Breast epithelium (tissue), 4 donors: Measurements from ENCODE around the gene TRIM63. TPM values are rescaled to one million over a fixed set of nuclear protein-coding genes. Genes with fewer than 3 reads are reported as not detected.

Source experiments
- DNase-seq, 2 donors: peaks; one replicate each; pipeline ENCODE4 v3.0.0-alpha.2; 2019; ENCODE audit warnings: low spot score in 2 of 2
- H3K27ac ChIP-seq, 2 donors: fragments of 200-600 bp; sonication (generic) in 1 of 2; one replicate each; pipeline ENCODE4 v1.5.1; 2016 to 2019; ENCODE audit warnings: mild to moderate bottlenecking in 1 of 2
- H3K27me3 ChIP-seq, 2 donors: fragments of 200-600 bp; sonication (generic) in 1 of 2; one replicate each; pipeline versions ENCODE4 v1.5.1 to v1.6.0; 2017 to 2019; ENCODE audit warnings: control low read depth in 1 of 2, mild to moderate bottlenecking in 1 of 2
- H3K36me3 ChIP-seq: fragments of 200-600 bp; one replicate; pipeline ENCODE4 v1.5.1; 2019
- H3K4me1 ChIP-seq, 2 donors: fragments of 200-600 bp; sonication (generic); one replicate each; pipeline ENCODE4 v1.5.1; 2016 to 2019; ENCODE audit warnings: control low read depth in 1 of 2
- H3K4me3 ChIP-seq, 3 donors: fragments of 200-600 bp; sonication (generic); 1 replicate in 2 of 3; 2 replicates in 1 of 3; pipeline ENCODE4 v1.5.1; 2016 to 2019; ENCODE audit warnings: mild to moderate bottlenecking in 3 of 3, moderate library complexity in 2 of 3
- H3K9me3 ChIP-seq, 2 donors: fragments of 200-600 bp; sonication (generic) in 1 of 2; one replicate each; pipeline ENCODE4 v1.5.1; 2016 to 2019; ENCODE audit warnings: control low read depth in 1 of 2
- POLR2A ChIP-seq: fragments of 450-650 bp; IDR thresholded peaks from one replicate; pipeline ENCODE4 v1.6.1; 2016; ENCODE audit warnings: antibody characterized with exemption, mild to moderate bottlenecking, moderate library complexity
- POLR2AphosphoS5 ChIP-seq, 3 donors: sonication (generic); formaldehyde crosslinking; IDR thresholded peaks; one replicate each; pipeline ENCODE4 v1.6.1; 2017; ENCODE audit warnings: antibody characterized with exemption in 3 of 3
- intact Hi-C: fragments of 100-400 bp; cut with DNase I; formaldehyde crosslinking; loops from one replicate; pipeline ENCODE4 v1.15.1; 2023; ENCODE audit warnings: low total_unique reads
- total RNA-seq, 3 donors: library from RNA; depleted of rRNA; stranded (reverse); fragments of >200 nt; gene quantifications; one replicate each; pipeline ENCODE4 v1.1.0, GENCODE V29; 2016
- TF ChIP-seq, protein P1 (sequence below), 3 donors: fragments of 450-650 bp; IDR thresholded peaks; one replicate each; pipeline ENCODE4 v1.5.1; 2016 to 2017; ENCODE audit warnings: antibody characterized with exemption in 3 of 3, mild to moderate bottlenecking in 3 of 3, moderate library complexity in 3 of 3

TRIM63 gene
- total RNA-seq, 3 donors from 2014 or later, result 2.2 to 4.0 TPM; not detected in 1

DNA sequence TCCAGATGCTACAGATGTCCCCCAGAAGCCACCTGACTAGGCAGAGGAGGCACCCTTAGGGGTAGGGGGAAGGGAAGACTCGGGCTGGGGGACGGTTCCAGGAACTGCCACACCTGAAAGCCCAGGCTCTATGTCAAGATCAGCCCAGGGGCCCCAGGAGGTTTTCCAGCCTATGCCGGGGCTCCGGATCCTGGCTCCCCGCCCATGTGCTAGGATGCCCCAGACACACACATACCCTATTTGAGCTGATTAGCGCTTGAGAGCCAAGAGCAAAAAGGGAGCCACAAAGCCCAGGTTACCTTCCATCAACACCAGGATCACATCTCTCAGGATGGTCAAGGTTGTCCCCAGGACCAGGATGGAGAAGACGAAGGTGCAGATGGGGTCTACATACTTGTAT, 26.0 kb downstream of the TRIM63 start:
- peaks cover 0 to 45% of the 10 kb centered on the region in 2 donors for H3K27me3 ChIP-seq
- H3K4me3 ChIP-seq, result no peak overlapping the region
- DNase-seq, result no peak
- TF ChIP-seq POLR2AphosphoS5 (IDR thresholded peaks at IDR 0.05) (no peak), POLR2A (no peak)
- TF ChIP-seq, protein P1, sequence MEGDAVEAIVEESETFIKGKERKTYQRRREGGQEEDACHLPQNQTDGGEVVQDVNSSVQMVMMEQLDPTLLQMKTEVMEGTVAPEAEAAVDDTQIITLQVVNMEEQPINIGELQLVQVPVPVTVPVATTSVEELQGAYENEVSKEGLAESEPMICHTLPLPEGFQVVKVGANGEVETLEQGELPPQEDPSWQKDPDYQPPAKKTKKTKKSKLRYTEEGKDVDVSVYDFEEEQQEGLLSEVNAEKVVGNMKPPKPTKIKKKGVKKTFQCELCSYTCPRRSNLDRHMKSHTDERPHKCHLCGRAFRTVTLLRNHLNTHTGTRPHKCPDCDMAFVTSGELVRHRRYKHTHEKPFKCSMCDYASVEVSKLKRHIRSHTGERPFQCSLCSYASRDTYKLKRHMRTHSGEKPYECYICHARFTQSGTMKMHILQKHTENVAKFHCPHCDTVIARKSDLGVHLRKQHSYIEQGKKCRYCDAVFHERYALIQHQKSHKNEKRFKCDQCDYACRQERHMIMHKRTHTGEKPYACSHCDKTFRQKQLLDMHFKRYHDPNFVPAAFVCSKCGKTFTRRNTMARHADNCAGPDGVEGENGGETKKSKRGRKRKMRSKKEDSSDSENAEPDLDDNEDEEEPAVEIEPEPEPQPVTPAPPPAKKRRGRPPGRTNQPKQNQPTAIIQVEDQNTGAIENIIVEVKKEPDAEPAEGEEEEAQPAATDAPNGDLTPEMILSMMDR (IDR thresholded peaks at IDR 0.05), result no peak
- H3K4me1 ChIP-seq, result peaks cover 0 to 12% of the 10 kb centered on the region in 2 donors
- H3K27ac ChIP-seq, result no peak overlapping the region
- H3K36me3 ChIP-seq, result no peaks in the 10 kb centered on the region
- intact Hi-C loops, result no loop called here
- no peaks in the 10 kb centered on the region for H3K9me3 ChIP-seq

DNA sequence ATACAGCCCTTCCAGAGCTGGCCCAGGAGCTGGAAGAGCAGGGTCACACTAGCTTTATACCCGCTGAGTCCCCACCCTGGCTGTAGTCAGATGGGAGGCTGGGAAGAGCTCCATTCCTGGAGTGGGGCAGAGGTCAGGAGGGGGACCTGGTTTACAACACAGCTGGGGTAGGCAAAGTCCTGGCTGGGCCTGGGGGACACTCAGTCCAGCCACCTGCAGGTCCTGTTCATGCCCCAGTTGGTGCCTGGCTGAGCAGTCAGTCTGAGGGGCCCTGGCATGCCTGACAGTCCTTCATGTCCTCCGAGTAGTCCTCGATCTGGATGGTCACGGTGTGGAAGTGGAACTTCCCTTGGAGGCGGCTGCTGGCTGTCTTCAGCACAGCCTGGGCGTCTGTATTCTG, 28.5 kb downstream of the TRIM63 start:
- no peaks in the 10 kb centered on the region for H3K9me3 ChIP-seq
- intact Hi-C loops, result no loop called here
- no peak for DNase-seq
- peaks cover 3% of the 10 kb centered on the region in 2 donors for H3K4me1 ChIP-seq
- TF ChIP-seq, protein P1 (IDR thresholded peaks at IDR 0.05), result no peak
- no peak for TF ChIP-seq POLR2AphosphoS5 (IDR thresholded peaks at IDR 0.05)
- TF ChIP-seq POLR2A, result no peak
- H3K27me3 ChIP-seq, result peaks cover 0 to 20% of the 10 kb centered on the region in 2 donors
- no peak overlapping the region for H3K4me3 ChIP-seq
- no peak overlapping the region for H3K27ac ChIP-seq
- no peaks in the 10 kb centered on the region for H3K36me3 ChIP-seq

DNA sequence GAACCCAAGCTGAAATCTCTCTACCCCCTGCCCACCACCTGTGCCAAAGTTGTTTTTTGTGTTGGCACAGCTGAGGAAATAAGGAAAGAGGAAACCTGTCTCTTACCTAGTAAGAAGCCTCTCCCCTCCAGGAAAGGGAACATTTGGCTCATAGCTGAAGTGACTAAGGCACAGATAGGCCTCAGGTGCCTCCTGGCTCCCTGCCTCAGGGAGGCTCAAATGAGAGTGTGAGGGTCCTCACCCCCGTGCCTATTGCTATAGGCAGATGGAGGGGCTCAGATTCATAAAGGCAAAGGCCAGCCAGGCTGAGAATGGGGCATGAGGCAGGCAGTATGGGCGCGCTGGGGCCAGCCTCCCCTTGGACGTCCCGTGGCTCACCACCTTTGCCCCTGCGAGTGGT, 29.0 kb downstream of the TRIM63 start:
- DNase-seq, result no peak
- no peak for TF ChIP-seq POLR2AphosphoS5 (IDR thresholded peaks at IDR 0.05)
- TF ChIP-seq POLR2A, result no peak
- TF ChIP-seq, protein P1 (IDR thresholded peaks at IDR 0.05), result no peak

DNA sequence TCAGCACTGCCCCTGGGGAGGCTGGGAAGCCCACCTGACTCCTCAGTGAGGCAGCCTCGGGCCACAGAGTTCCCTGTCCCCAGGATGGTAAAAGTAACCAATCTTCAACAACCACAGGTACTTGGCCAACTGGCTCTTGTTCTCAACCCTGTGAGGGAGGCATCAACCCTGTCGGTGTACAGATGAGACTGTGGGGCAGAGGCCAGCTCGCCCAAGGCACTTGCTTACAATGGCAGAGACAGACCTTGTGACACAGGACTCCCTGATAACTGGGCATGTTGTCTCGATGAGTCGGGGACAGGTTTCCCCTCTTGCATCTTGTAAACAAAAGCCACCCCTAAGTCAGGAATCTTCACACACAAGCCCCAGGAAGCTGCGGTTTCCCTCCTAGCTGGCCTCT, 29.5 kb downstream of the TRIM63 start:
- DNase-seq, result no peak

More for the DNA sequence above, 29.0 kb downstream of the TRIM63 start:
- Histone ChIP-seq H3K36me3 (no peaks in the 10 kb centered on the region), H3K27me3 (peaks cover 0 to 16% of the 10 kb centered on the region in 2 donors), H3K9me3 (no peaks in the 10 kb centered on the region), H3K4me3 (no peak overlapping the region), H3K27ac (no peak overlapping the region), H3K4me1 (peaks cover 3% of the 10 kb centered on the region in 2 donors)
- intact Hi-C loops, result no loop called here

DNA sequence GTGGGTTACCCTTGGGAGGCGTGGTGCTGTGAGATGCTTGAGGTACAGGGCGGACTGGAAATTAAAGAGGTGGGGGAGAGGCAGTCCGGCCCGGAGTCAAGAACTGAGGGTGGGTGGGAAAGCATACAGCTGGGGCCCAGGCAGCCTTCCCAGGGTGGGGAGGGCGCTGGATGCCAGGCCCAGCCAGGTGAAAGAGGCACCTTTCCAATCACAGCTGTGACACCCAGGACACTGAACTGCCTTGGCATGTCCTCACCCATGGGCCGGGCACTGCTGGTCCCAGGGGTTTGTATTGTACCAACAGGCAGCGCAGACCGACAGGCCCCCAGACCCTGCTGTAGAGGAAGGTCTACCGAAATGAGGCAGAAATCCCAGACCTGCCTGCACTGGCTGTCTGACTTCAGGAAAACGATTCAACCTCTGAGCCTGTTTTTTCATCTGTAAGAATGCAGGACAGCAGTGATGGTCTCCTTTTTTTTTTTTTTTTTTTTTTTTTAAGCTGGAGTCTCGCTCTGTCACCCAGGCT, 30.6 kb downstream of the TRIM63 start:
- Histone ChIP-seq H3K4me1 (peaks cover 3% of the 10 kb centered on the region in 2 donors), H3K4me3 (no peak overlapping the region), H3K36me3 (no peaks in the 10 kb centered on the region), H3K27ac (no peak overlapping the region), H3K27me3 (peaks cover 0 to 2% of the 10 kb centered on the region in 2 donors), H3K9me3 (no peaks in the 10 kb centered on the region)
- TF ChIP-seq, protein P1 (IDR thresholded peaks at IDR 0.05), result no peak
- no peak for TF ChIP-seq POLR2AphosphoS5 (IDR thresholded peaks at IDR 0.05)
- no peak for TF ChIP-seq POLR2A
- DNase-seq, result no peak
- intact Hi-C loops, result no loop called here

More for the DNA sequence above, 29.5 kb downstream of the TRIM63 start:
- Histone ChIP-seq H3K9me3 (no peaks in the 10 kb centered on the region), H3K27me3 (peaks cover 0 to 11% of the 10 kb centered on the region in 2 donors), H3K27ac (no peak overlapping the region), H3K4me1 (peaks cover 3% of the 10 kb centered on the region in 2 donors), H3K4me3 (no peak overlapping the region), H3K36me3 (no peaks in the 10 kb centered on the region)
- TF ChIP-seq POLR2AphosphoS5 (IDR thresholded peaks at IDR 0.05) (no peak), POLR2A (no peak)
- TF ChIP-seq, protein P1 (IDR thresholded peaks at IDR 0.05), result no peak
- intact Hi-C loops, result no loop called here
